Measurements from ENCODE around the gene CREB3L2.
A peak's percentile ranks its signal among the peaks of the same experiment; 100 is the strongest.
"Not testable (repeated sequence)": the region's sequence is repeated elsewhere in the genome, so short reads cannot be mapped to it uniquely, and the experiment has no call there.

CREB3L2 gene

GRCh38 chr7:138001529-138002095 lies at the start of gene CREB3L2:
CREB3L2 (minus strand) TSS chr7:138002086; CDS start chr7:138001705, 381 bp downstream.
- Mint-ChIP-seq H3K27me3 (no peaks in the 10 kb centered on the region), H3K9me3 (no peaks in the 10 kb centered on the region), H3K4me3 (peak within 1 kb of the TSS; percentile 95), H3K4me1 (peaks cover 52% of the 10 kb centered on the region), H3K27ac (peak within 1 kb of the TSS; percentile 83), H3K36me3 (no peaks in the 10 kb centered on the region)

GRCh38 chr7:138049505-138050116 lies 47.7 kb upstream of the CREB3L2 start:
- H3K4me3 Mint-ChIP-seq = no peak overlapping the region
- no peak overlapping the region for H3K27ac Mint-ChIP-seq
- no peaks in the 10 kb centered on the region for H3K4me1 Mint-ChIP-seq
- no peaks in the 10 kb centered on the region for H3K36me3 Mint-ChIP-seq
- peaks cover 10% of the 10 kb centered on the region for H3K27me3 Mint-ChIP-seq
- H3K9me3 Mint-ChIP-seq = no peaks in the 10 kb centered on the region

GRCh38 chr7:138047907-138048306 lies 46.0 kb upstream of the CREB3L2 start:
- Mint-ChIP-seq H3K36me3 (no peaks in the 10 kb centered on the region), H3K4me1 (no peaks in the 10 kb centered on the region), H3K9me3 (no peaks in the 10 kb centered on the region), H3K27me3 (peaks cover 8% of the 10 kb centered on the region), H3K4me3 (no peak overlapping the region), H3K27ac (no peak overlapping the region)

- H3K27me3 Mint-ChIP-seq = peaks cover 10% of the 10 kb centered on the region
- H3K4me1 Mint-ChIP-seq = no peaks in the 10 kb centered on the region
- no peak overlapping the region for H3K4me3 Mint-ChIP-seq
- no peaks in the 10 kb centered on the region for H3K9me3 Mint-ChIP-seq
- no peak overlapping the region for H3K27ac Mint-ChIP-seq
- no peaks in the 10 kb centered on the region for H3K36me3 Mint-ChIP-seq
Measured at GRCh38 chr7:138044897-138045296, 43.0 kb upstream of the CREB3L2 start.

- not testable (repeated sequence) for H3K36me3 Mint-ChIP-seq, H3K4me1 Mint-ChIP-seq, H3K4me3 Mint-ChIP-seq, H3K27ac Mint-ChIP-seq, H3K9me3 Mint-ChIP-seq
- peaks cover 17% of the 10 kb centered on the region for H3K27me3 Mint-ChIP-seq
Measured at GRCh38 chr7:138040063-138040462, 38.2 kb upstream of the CREB3L2 start.

GRCh38 chr7:138036135-138036534 lies 34.2 kb upstream of the CREB3L2 start:
- no peak overlapping the region for H3K4me3 Mint-ChIP-seq
- no peaks in the 10 kb centered on the region for H3K4me1 Mint-ChIP-seq

GRCh38 chr7:138033241-138033640 lies 31.4 kb upstream of the CREB3L2 start:
- H3K27ac Mint-ChIP-seq = no peak overlapping the region
- H3K4me1 Mint-ChIP-seq = no peaks in the 10 kb centered on the region
- no peak overlapping the region for H3K4me3 Mint-ChIP-seq
- H3K9me3 Mint-ChIP-seq = no peaks in the 10 kb centered on the region
- peaks cover 3% of the 10 kb centered on the region for H3K36me3 Mint-ChIP-seq
- peaks cover 6% of the 10 kb centered on the region for H3K27me3 Mint-ChIP-seq

More at GRCh38 chr7:138036135-138036534, 34.2 kb upstream of the CREB3L2 start:
- no peak overlapping the region for H3K27ac Mint-ChIP-seq
- H3K9me3 Mint-ChIP-seq = no peaks in the 10 kb centered on the region
- H3K36me3 Mint-ChIP-seq = peaks cover 3% of the 10 kb centered on the region
- peaks cover 14% of the 10 kb centered on the region for H3K27me3 Mint-ChIP-seq

- Mint-ChIP-seq H3K27ac (no peak overlapping the region), H3K4me1 (no peaks in the 10 kb centered on the region), H3K36me3 (peaks cover 3% of the 10 kb centered on the region), H3K27me3 (peaks cover 6% of the 10 kb centered on the region), H3K9me3 (no peaks in the 10 kb centered on the region), H3K4me3 (no peak overlapping the region)
Measured at GRCh38 chr7:138032770-138033169, 30.9 kb upstream of the CREB3L2 start.

- H3K9me3 Mint-ChIP-seq = no peaks in the 10 kb centered on the region
Measured at GRCh38 chr7:138032186-138032585, 30.3 kb upstream of the CREB3L2 start.

GRCh38 chr7:138030679-138031351 lies 28.9 kb upstream of the CREB3L2 start:
- Mint-ChIP-seq H3K4me3 (no peak overlapping the region), H3K4me1 (no peaks in the 10 kb centered on the region), H3K27ac (no peak overlapping the region)

More at GRCh38 chr7:138032186-138032585, 30.3 kb upstream of the CREB3L2 start:
- Mint-ChIP-seq H3K4me3 (no peak overlapping the region), H3K27me3 (peaks cover 6% of the 10 kb centered on the region), H3K36me3 (peaks cover 3% of the 10 kb centered on the region), H3K27ac (no peak overlapping the region), H3K4me1 (no peaks in the 10 kb centered on the region)

GRCh38 chr7:138029941-138030340 lies 28.1 kb upstream of the CREB3L2 start:
- Mint-ChIP-seq H3K4me3 (no peak overlapping the region), H3K27me3 (peaks cover 2% of the 10 kb centered on the region), H3K9me3 (peaks cover 5% of the 10 kb centered on the region), H3K27ac (no peak overlapping the region), H3K4me1 (no peaks in the 10 kb centered on the region), H3K36me3 (no peaks in the 10 kb centered on the region)

More at GRCh38 chr7:138030679-138031351, 28.9 kb upstream of the CREB3L2 start:
- Mint-ChIP-seq H3K36me3 (no peaks in the 10 kb centered on the region), H3K27me3 (peaks cover 2% of the 10 kb centered on the region), H3K9me3 (peaks cover 5% of the 10 kb centered on the region)

- Mint-ChIP-seq H3K4me3 (no peak overlapping the region), H3K9me3 (peaks cover 6% of the 10 kb centered on the region), H3K27ac (no peak overlapping the region), H3K27me3 (peaks cover 2% of the 10 kb centered on the region), H3K36me3 (no peaks in the 10 kb centered on the region), H3K4me1 (peaks cover 1% of the 10 kb centered on the region)
Measured at GRCh38 chr7:138029126-138029525, 27.2 kb upstream of the CREB3L2 start.

GRCh38 chr7:138027100-138027499 lies 25.2 kb upstream of the CREB3L2 start:
- Mint-ChIP-seq H3K27ac (no peak overlapping the region), H3K9me3 (peaks cover 9% of the 10 kb centered on the region), H3K4me1 (peaks cover 8% of the 10 kb centered on the region), H3K27me3 (peaks cover 2% of the 10 kb centered on the region), H3K36me3 (no peaks in the 10 kb centered on the region), H3K4me3 (no peak overlapping the region)

- no peak overlapping the region for H3K4me3 Mint-ChIP-seq
- no peak overlapping the region for H3K27ac Mint-ChIP-seq
- peaks cover 8% of the 10 kb centered on the region for H3K4me1 Mint-ChIP-seq
- no peaks in the 10 kb centered on the region for H3K36me3 Mint-ChIP-seq
- peaks cover 1% of the 10 kb centered on the region for H3K27me3 Mint-ChIP-seq
- peaks cover 9% of the 10 kb centered on the region for H3K9me3 Mint-ChIP-seq
Measured at GRCh38 chr7:138025215-138026186, 23.6 kb upstream of the CREB3L2 start.

- Mint-ChIP-seq H3K4me3 (no peak overlapping the region), H3K4me1 (peaks cover 8% of the 10 kb centered on the region), H3K9me3 (peaks cover 9% of the 10 kb centered on the region), H3K36me3 (no peaks in the 10 kb centered on the region), H3K27me3 (peaks cover 1% of the 10 kb centered on the region), H3K27ac (no peak overlapping the region)
Measured at GRCh38 chr7:138024765-138025164, 22.9 kb upstream of the CREB3L2 start.

Data from activated naive CD4-positive, alpha-beta T cell treated with anti-CD3 and anti-CD28 coated beads, Interleukin-2, amount 50 U/mL, for 24 hours (primary cell).